Nephron progenitor cell (in vitro differentiated cells): Measurements from ENCODE around the gene RBPJ.

Experiments
- DNase-seq: peaks from one replicate; pipeline ENCODE4 v3.0.0; 2021
- H3K27ac Mint-ChIP-seq: 2 replicates; pipeline ENCODE4 v1.8.0; 2021; ENCODE audit warnings: mild to moderate bottlenecking, moderate library complexity, mixed read lengths
- H3K27me3 Mint-ChIP-seq: 2 replicates; pipeline ENCODE4 v1.8.0; 2021; ENCODE audit warnings: mild to moderate bottlenecking, low read depth, mixed read lengths; ENCODE audit not compliant: poor library complexity
- H3K36me3 Mint-ChIP-seq: 2 replicates; pipeline ENCODE4 v1.8.0; 2021; ENCODE audit warnings: low read depth, mixed read lengths
- H3K4me1 Mint-ChIP-seq: 2 replicates; pipeline ENCODE4 v1.8.0; 2021; ENCODE audit warnings: mixed read lengths
- H3K4me3 Mint-ChIP-seq: 2 replicates; pipeline ENCODE4 v1.8.0; 2021; ENCODE audit warnings: mild to moderate bottlenecking, moderate library complexity, mixed read lengths
- H3K9me3 Mint-ChIP-seq: 2 replicates; pipeline ENCODE4 v1.8.0; 2021; ENCODE audit warnings: mild to moderate bottlenecking, moderate library complexity, mixed read lengths
- CTCF ChIP-seq: fragments of 200-600 bp; sonication (generic); IDR thresholded peaks from 2 replicates; pipeline ENCODE4 v1.5.0; 2021; ENCODE audit warnings: antibody characterized with exemption

Gene RBPJ

DNA sequence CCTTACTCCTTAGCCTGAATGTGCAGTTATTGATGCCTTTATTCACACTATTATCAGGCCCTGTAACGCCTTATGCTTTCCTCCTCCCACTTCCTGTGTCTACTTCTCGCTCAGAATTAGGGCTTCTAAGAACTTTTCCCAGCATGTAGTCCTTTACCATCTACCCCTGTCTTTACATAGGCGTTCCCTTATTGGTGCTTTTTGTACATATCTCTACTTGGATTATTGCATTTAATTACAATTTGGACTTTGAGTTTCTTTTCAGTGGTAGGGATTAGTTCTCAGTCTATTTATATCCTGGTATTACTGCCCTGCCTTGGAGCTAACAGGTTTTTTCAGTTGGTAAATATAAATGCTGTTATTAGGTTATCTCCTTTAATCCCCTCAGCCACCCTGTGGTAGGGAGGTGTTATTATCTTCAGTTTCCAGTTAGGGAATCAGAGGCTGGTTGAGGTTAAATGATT lies 84.0 kb downstream of the RBPJ start:
- DNase-seq = no peak
- peaks cover 26% of the 10 kb centered on the region for H3K9me3 Mint-ChIP-seq
- no peak for TF ChIP-seq CTCF
- peaks cover 12% of the 10 kb centered on the region for H3K4me1 Mint-ChIP-seq
- no peak overlapping the region for H3K27ac Mint-ChIP-seq
- H3K27me3 Mint-ChIP-seq = peaks cover 3% of the 10 kb centered on the region
- no peak overlapping the region for H3K4me3 Mint-ChIP-seq
- peaks cover 66% of the 10 kb centered on the region for H3K36me3 Mint-ChIP-seq

DNA sequence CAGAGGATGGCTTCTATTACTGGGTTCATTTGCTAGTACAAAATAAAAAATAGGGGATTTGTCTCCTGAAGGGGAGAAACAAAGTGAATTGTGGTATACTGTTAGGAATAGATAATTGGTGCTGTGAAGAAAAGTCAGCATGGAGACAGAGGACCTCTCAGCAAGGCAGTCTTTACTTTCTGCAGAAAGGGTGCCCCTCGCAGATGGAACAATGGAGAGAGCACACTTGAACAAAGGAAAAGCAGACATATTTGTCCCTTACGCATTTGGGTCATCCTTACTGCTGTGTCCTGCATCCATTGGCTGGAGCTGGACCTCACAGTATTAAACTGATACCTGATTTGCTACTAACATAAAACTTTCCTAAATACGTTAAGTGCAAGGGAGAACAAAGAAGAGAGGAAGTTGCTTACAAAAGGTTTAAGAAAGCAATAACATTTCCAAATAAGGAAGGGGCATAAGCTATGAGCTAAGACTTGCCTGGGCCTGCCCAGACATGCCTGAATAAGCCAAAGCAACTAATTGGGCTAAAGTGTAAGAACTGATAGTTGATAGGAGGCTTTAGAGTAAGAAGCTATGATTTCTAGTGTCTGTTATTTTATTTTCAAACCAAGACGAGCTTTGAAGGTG lies 85.6 kb downstream of the RBPJ start:
- Mint-ChIP-seq H3K4me3 (no peak overlapping the region), H3K4me1 (peaks cover 12% of the 10 kb centered on the region), H3K27ac (peak overlapping the region; percentile 83), H3K9me3 (peaks cover 26% of the 10 kb centered on the region), H3K27me3 (peaks cover 3% of the 10 kb centered on the region), H3K36me3 (peaks cover 70% of the 10 kb centered on the region)
- DNase-seq = no peak
- TF ChIP-seq CTCF = no peak

DNA sequence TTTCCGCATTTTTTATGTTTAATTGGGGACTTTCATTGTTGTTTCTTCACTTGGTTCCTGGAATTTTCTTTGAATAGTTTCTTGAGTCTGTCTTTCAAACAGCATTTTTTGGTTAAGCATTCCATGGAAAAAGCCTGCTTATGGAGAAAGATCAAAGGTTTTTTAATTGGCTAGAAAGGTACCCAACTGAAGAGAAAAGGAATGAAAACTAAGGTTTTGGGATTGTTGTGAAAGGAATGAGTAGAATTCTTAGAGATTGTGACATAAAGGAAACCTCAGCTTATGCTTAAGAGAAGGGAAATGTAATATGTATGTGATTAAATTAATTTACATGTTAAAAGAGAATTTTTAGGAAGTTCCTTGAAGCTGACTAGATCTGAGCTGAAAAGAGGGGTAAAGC lies 86.7 kb downstream of the RBPJ start:
- H3K27me3 Mint-ChIP-seq = no peaks in the 10 kb centered on the region
- TF ChIP-seq CTCF = no peak
- no peak for DNase-seq
- H3K36me3 Mint-ChIP-seq = peaks cover 68% of the 10 kb centered on the region
- H3K27ac Mint-ChIP-seq = no peak overlapping the region
- no peak overlapping the region for H3K4me3 Mint-ChIP-seq
- peaks cover 7% of the 10 kb centered on the region for H3K4me1 Mint-ChIP-seq
- peaks cover 26% of the 10 kb centered on the region for H3K9me3 Mint-ChIP-seq

GRCh38 chr4:26410385-26411293 lies 89.8 kb downstream of the RBPJ start:
- Mint-ChIP-seq H3K27ac (no peak overlapping the region), H3K4me1 (peaks cover 4% of the 10 kb centered on the region), H3K4me3 (no peak overlapping the region), H3K27me3 (no peaks in the 10 kb centered on the region), H3K36me3 (peaks cover 57% of the 10 kb centered on the region), H3K9me3 (peaks cover 14% of the 10 kb centered on the region)
- peak; percentile 18 for DNase-seq
- TF ChIP-seq CTCF = peak; percentile 51

DNA sequence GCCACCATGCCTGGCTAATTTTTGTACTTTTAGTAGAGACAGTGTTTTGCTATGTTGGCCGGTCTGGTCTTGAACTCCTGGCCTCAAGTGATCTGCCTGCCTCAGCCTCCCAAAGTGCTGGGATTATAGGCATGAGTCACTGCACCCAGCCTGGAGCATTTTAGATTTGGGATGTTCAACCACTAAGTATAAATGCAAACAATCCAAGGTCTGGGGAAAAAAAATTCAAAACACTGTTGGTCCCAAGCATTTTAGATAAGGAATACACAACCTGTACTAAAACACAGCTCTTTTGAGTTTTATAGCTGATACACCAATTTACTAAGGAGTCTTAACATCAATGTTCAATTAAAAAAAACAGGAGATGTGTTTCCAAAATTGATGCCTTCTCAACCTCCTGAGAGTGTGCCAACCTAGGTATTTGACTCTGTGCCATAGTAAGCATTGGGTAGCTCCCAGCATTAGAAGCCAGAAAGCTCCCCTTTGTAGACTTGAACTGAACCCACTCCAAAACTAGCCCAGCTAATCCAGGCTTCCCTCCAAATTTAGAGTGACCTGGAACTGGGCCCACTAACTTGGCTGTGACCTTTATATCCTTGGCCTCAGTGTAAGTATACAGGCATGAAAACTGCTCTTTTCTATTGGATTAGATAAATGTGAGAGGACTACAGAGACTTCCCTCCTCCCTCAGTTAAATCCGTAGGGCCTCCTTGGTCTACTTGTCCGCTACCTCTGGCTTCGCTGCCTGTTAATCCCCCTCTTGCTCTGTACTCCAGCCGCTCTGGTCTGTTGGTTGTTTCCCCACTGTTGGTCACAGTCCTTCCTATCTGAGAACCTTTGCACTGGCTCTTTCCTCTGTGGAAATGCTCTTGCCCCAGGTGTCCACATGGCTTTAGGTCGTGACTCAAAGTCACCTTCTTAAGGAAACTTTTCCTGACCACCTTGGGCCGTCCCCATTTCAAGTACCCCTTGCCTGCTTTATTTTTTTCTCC lies 91.9 kb downstream of the RBPJ start:
- no peaks in the 10 kb centered on the region for H3K9me3 Mint-ChIP-seq
- H3K27me3 Mint-ChIP-seq = no peaks in the 10 kb centered on the region
- no peaks in the 10 kb centered on the region for H3K4me1 Mint-ChIP-seq
- DNase-seq = no peak
- no peak for TF ChIP-seq CTCF
- peaks cover 46% of the 10 kb centered on the region for H3K36me3 Mint-ChIP-seq
- H3K4me3 Mint-ChIP-seq = no peak overlapping the region
- peak overlapping the region; percentile 94 for H3K27ac Mint-ChIP-seq
